Measurements from ENCODE around the gene FAF2. TPM values are rescaled to one million over a fixed set of nuclear protein-coding genes. Genes with fewer than 3 reads are reported as not detected.

The FAF2 gene
- polyA plus RNA-seq, 4 donors: 6.8 to 48.9 (median 15.4) TPM

DNA sequence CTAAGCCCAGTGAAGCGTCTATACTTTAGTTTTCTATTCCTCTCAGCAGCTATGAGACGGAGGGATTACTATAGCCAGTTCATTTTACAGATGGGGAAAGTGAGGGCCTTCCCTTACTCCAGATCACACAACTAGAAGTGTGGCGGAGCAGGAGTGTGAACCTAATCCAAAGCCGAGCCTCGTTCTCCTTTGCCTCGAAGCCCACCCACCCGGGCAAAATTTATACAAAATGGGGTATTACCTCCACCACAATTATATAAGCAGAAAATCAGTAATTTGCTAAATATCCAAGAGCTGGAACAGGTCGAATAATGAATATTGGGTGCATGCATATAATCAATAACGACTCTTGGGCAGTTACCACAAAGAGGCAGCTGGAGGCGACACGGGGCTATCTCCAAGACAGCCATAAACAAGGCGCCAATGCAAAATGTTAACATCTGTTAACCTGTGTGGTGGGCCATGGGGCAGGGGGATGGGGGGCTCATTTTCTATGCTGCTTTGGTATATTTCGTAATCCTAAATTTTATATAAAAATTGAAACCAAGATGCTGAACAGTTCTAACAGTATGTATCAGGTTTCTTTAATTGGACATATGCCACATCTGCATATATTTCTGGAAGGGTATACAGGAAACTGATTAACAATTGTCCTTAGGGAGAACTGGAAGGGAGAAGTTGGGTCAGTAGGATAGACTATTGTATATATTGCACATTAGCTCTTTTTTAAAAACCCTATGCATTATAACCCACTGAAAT, 90.2 kb downstream of the FAF2 start:
- Histone ChIP-seq H3K9me3 (ENCODE audit: control insufficient read depth in 2 of 2, insufficient read depth in 1 of 2, low read depth in 1 of 2, low read length in 1 of 2) (no peaks in the 10 kb centered on the region), H3K36me3 (ENCODE audit: control insufficient read depth in 3 of 3, insufficient read depth in 2 of 3, low read depth in 1 of 3, low read length in 3 of 3) (peaks cover 0 to 24% (median 0%) of the 10 kb centered on the region in 3 donors), H3K27ac (ENCODE audit: low read depth in 1 of 3, low read length in 2 of 3) (peak overlapping the region; percentile 16 to 95 (median 89)), H3K27me3 (ENCODE audit: control insufficient read depth in 3 of 3, insufficient read depth in 3 of 3, low read length in 3 of 3) (no peaks in the 10 kb centered on the region), H3K4me3 (ENCODE audit: low read depth in 1 of 3, low read length in 3 of 3) (peak overlapping the region in 1 of 3 donors; percentile 34), H3K4me1 (ENCODE audit: control insufficient read depth in 3 of 3, insufficient read depth in 2 of 3, low read depth in 1 of 3, low read length in 2 of 3) (peaks cover 8 to 43% (median 14%) of the 10 kb centered on the region in 3 donors)
- 19 to 25% (median 22%) methylated on average over 13 of the region's 13 CpGs for WGBS, 3 donors
- DNase-seq (no peak), FAIRE-seq (no peak)

DNA sequence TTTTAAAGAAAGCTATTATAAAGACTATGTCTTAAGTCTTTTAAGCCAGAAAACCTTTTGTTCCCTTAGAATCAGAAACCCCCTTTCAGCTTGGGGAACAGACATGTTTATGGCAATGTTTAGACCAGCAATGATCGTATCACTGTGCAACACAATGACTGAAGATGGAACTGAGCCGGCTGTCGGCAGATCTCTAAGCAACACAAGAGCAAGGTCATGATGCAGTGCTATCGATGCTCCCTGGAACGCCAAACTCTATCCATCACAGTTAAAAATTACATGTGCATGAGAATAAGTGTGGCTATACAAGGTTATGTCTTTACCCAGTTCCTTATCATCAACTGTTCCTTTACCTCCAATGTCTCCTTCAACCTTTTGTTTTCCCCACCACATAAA, 90.8 kb downstream of the FAF2 start:
- Histone ChIP-seq H3K4me1 (ENCODE audit: control insufficient read depth in 3 of 3, insufficient read depth in 2 of 3, low read depth in 1 of 3, low read length in 2 of 3) (peaks cover 8 to 37% (median 12%) of the 10 kb centered on the region in 3 donors), H3K27me3 (ENCODE audit: control insufficient read depth in 3 of 3, insufficient read depth in 3 of 3, low read length in 3 of 3) (no peaks in the 10 kb centered on the region), H3K9me3 (ENCODE audit: control insufficient read depth in 2 of 2, insufficient read depth in 1 of 2, low read depth in 1 of 2, low read length in 1 of 2) (no peaks in the 10 kb centered on the region), H3K36me3 (ENCODE audit: control insufficient read depth in 3 of 3, insufficient read depth in 2 of 3, low read depth in 1 of 3, low read length in 3 of 3) (peaks cover 0 to 20% (median 0%) of the 10 kb centered on the region in 3 donors), H3K27ac (ENCODE audit: low read depth in 1 of 3, low read length in 2 of 3) (no peak overlapping the region), H3K4me3 (ENCODE audit: low read depth in 1 of 3, low read length in 3 of 3) (no peak overlapping the region)
- FAIRE-seq (no peak), DNase-seq (no peak)
- WGBS, 3 donors: 55 to 63% (median 59%) methylated on average over 5 of the region's 5 CpGs

DNA sequence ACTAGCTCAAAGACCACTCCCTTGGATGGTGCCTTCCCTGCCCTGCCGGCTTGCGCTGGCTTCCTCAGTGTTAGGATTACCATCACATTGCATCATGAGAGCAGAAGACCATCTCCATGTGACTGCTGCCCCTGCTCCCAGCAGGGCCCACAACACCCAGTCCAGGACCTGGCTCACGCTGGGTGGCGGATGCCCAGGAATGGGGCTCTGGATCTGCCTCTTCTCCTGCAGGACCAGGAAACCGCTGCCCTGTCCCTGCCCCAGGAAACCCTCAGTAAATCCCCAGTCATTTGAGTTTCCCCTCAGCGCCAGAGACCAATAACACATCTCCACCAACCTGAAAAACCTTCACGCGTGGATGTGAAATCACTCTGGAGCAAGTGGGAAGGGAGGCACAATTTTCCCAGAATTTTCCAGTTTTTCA, 92.3 kb downstream of the FAF2 start:
- no peak for FAIRE-seq
- WGBS, 3 donors: 90 to 96% (median 93%) methylated on average over 8 of the region's 8 CpGs
- Histone ChIP-seq H3K27ac (ENCODE audit: low read depth in 1 of 3, low read length in 2 of 3) (no peak overlapping the region), H3K4me3 (ENCODE audit: low read depth in 1 of 3, low read length in 3 of 3) (no peak overlapping the region), H3K27me3 (ENCODE audit: control insufficient read depth in 3 of 3, insufficient read depth in 3 of 3, low read length in 3 of 3) (no peaks in the 10 kb centered on the region), H3K4me1 (ENCODE audit: control insufficient read depth in 3 of 3, insufficient read depth in 2 of 3, low read depth in 1 of 3, low read length in 2 of 3) (peaks cover 3 to 29% (median 5%) of the 10 kb centered on the region in 3 donors), H3K9me3 (ENCODE audit: control insufficient read depth in 2 of 2, insufficient read depth in 1 of 2, low read depth in 1 of 2, low read length in 1 of 2) (no peaks in the 10 kb centered on the region), H3K36me3 (ENCODE audit: control insufficient read depth in 3 of 3, insufficient read depth in 2 of 3, low read depth in 1 of 3, low read length in 3 of 3) (peaks cover 0 to 5% (median 0%) of the 10 kb centered on the region in 3 donors)
- DNase-seq: no peak

DNA sequence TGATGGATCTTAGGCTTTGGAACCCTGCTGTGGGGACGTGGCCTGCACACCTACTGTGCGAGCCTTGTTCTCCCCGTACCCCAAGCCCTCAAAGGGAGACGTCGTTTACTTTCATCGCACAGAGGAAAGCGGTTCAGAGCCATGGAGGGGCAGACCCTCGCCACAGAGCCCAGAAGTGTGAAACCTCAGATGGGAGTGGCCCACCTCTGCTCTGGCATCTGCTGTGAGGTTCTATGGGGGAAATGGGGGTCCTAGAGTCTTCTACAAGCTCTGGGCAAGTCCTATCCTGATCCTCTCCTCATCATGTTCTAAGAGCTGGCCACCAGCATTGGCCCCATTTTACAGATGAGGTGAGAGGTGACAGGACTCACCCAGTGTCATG, 92.8 kb downstream of the FAF2 start:
- no peak for FAIRE-seq
- Histone ChIP-seq H3K9me3 (ENCODE audit: control insufficient read depth in 2 of 2, insufficient read depth in 1 of 2, low read depth in 1 of 2, low read length in 1 of 2) (no peaks in the 10 kb centered on the region), H3K4me1 (ENCODE audit: control insufficient read depth in 3 of 3, insufficient read depth in 2 of 3, low read depth in 1 of 3, low read length in 2 of 3) (peaks cover 3 to 32% (median 5%) of the 10 kb centered on the region in 3 donors), H3K36me3 (ENCODE audit: control insufficient read depth in 3 of 3, insufficient read depth in 2 of 3, low read depth in 1 of 3, low read length in 3 of 3) (peaks cover 0 to 3% (median 0%) of the 10 kb centered on the region in 3 donors), H3K4me3 (ENCODE audit: low read depth in 1 of 3, low read length in 3 of 3) (no peak overlapping the region), H3K27me3 (ENCODE audit: control insufficient read depth in 3 of 3, insufficient read depth in 3 of 3, low read length in 3 of 3) (no peaks in the 10 kb centered on the region), H3K27ac (ENCODE audit: low read depth in 1 of 3, low read length in 2 of 3) (peak overlapping the region; percentile 81 to 99 (median 91))
- 73 to 84% (median 78%) methylated on average over 8 of the region's 8 CpGs for WGBS, 3 donors
- no peak for DNase-seq

DNA sequence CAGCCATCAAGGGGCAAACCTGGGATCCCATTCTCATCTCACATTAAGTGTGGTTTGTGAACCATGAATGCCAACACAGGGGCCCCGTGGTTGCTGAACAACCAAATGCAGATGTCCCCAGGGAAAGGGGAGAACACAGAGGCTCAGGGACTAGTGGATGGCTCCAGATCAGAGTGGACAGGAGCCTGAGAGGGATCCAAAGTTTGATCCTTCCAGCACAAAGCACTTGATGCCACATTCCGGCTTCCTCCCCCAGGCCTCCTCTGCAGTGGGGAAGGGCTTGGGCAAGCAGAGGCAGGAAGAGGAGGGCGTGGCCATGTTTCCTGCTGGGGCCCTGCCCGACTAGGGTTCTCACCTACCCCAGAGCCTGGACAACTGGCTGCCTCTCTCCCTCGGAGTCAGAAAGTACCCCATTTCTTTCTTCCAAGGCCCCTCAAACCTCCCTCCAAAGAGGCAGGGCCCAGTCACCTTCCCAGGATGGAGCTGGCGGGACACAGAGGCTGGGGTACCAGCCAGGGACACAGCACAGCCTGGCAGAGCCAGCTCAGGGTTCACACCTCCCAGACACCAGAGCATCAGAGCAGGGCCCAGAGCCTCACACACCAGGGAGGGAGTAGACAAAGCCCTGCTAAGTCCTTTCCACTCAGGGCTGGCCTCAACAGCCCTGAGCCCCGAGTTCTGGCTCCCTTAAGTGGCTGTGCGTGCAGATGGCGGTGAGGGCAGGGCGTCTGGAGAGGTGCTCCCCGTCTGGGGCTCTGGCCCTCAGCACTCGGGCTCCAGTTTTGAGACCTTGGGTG, 93.4 kb downstream of the FAF2 start:
- Histone ChIP-seq H3K4me3 (ENCODE audit: low read depth in 1 of 3, low read length in 3 of 3) (peak overlapping the region in 1 of 3 donors; percentile 90), H3K27me3 (ENCODE audit: control insufficient read depth in 3 of 3, insufficient read depth in 3 of 3, low read length in 3 of 3) (no peaks in the 10 kb centered on the region), H3K27ac (ENCODE audit: low read depth in 1 of 3, low read length in 2 of 3) (peak overlapping the region; percentile 81 to 99 (median 91)), H3K36me3 (ENCODE audit: control insufficient read depth in 3 of 3, insufficient read depth in 2 of 3, low read depth in 1 of 3, low read length in 3 of 3) (peaks cover 0 to 3% (median 0%) of the 10 kb centered on the region in 3 donors), H3K9me3 (ENCODE audit: control insufficient read depth in 2 of 2, insufficient read depth in 1 of 2, low read depth in 1 of 2, low read length in 1 of 2) (no peaks in the 10 kb centered on the region), H3K4me1 (ENCODE audit: control insufficient read depth in 3 of 3, insufficient read depth in 2 of 3, low read depth in 1 of 3, low read length in 2 of 3) (peaks cover 3 to 38% (median 5%) of the 10 kb centered on the region in 3 donors)
- 37 to 52% (median 40%) methylated on average over 10 to 12 of the region's 12 CpGs for WGBS, 3 donors
- FAIRE-seq: no peak
- DNase-seq: peak; percentile 75 to 89

DNA sequence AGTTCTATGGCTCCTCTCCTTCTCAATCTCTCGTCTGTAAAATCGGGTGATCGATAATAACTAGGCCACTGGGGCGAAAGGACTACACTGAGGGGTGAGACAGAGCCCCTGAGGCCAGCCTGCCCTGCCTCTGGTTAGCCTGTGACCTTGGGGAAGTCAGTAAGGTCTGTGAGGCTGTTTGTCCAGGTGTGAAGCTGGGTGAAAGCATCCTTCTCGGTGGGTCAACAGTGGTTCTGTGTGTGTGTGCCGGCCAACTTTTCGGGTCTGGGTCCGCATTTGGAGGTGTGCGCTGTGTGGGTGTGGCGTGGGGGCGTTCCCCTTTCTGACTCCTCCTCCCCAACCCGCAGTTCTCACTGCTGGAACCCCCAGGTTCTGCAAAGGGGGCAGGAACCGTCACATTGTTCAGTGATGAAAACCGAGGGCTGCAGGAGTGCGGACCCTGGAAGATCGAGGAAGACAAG, 94.0 kb downstream of the FAF2 start:
- Histone ChIP-seq H3K4me1 (ENCODE audit: control insufficient read depth in 3 of 3, insufficient read depth in 2 of 3, low read depth in 1 of 3, low read length in 2 of 3) (peaks cover 3 to 45% (median 7%) of the 10 kb centered on the region in 3 donors), H3K4me3 (ENCODE audit: low read depth in 1 of 3, low read length in 3 of 3) (peak overlapping the region; percentile 58 to 90 (median 63)), H3K9me3 (ENCODE audit: control insufficient read depth in 2 of 2, insufficient read depth in 1 of 2, low read depth in 1 of 2, low read length in 1 of 2) (no peaks in the 10 kb centered on the region), H3K27me3 (ENCODE audit: control insufficient read depth in 3 of 3, insufficient read depth in 3 of 3, low read length in 3 of 3) (no peaks in the 10 kb centered on the region), H3K36me3 (ENCODE audit: control insufficient read depth in 3 of 3, insufficient read depth in 2 of 3, low read depth in 1 of 3, low read length in 3 of 3) (peaks cover 0 to 3% (median 0%) of the 10 kb centered on the region in 3 donors), H3K27ac (ENCODE audit: low read depth in 1 of 3, low read length in 2 of 3) (peak overlapping the region; percentile 81 to 99 (median 91))
- FAIRE-seq (no peak), DNase-seq (peak in 1 of 2 donors; percentile 58)
- WGBS, 3 donors: 12 to 39% (median 19%) methylated on average over 16 of the region's 16 CpGs

DNA sequence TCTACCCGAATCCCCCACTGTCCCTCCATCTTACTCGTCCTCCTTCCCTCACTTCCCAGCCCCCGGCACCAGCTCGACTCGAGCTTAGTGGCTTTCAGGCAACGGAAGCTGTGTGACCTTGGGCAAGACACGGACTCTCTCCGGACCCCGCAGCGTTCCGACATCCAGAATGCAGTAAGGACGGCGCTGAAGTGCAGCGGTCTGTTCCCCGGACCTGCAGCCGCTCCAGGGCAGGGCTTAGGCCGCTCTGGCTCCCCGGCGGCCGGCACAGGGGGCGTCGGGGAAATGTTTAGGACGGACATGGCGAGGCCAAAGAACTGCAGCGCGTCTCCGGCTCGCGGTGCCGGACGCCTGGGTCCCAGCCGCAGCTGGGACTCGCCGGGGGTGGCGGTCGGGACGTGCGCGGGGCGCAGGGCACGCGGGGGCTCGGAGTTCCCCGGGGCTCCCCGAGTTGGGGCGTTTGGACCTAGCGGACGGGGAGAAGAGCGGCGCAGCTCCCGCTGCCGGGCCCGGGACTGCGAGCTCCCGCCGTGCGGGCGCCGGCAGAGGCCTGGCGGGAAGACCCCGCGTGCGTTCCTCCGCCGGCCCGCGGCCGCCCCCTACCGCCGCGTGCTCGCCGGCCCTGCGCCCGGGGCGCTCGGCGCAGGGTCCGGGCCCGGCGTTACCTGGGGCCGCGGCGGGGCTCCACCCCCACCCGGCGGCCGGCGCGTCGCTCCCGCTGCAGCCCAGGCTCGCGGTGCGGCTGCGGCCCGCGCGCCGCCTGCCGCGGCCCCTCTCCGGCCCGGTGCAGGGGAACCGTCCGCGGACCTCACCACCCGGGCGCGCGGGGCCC, 94.6 kb downstream of the FAF2 start:
- Histone ChIP-seq H3K4me1 (ENCODE audit: control insufficient read depth in 3 of 3, insufficient read depth in 2 of 3, low read depth in 1 of 3, low read length in 2 of 3) (peaks cover 3 to 50% (median 7%) of the 10 kb centered on the region in 3 donors), H3K27me3 (ENCODE audit: control insufficient read depth in 3 of 3, insufficient read depth in 3 of 3, low read length in 3 of 3) (no peaks in the 10 kb centered on the region), H3K36me3 (ENCODE audit: control insufficient read depth in 3 of 3, insufficient read depth in 2 of 3, low read depth in 1 of 3, low read length in 3 of 3) (peaks cover 0 to 3% (median 0%) of the 10 kb centered on the region in 3 donors), H3K4me3 (ENCODE audit: low read depth in 1 of 3, low read length in 3 of 3) (peak overlapping the region; percentile 58 to 90 (median 76)), H3K27ac (ENCODE audit: low read depth in 1 of 3, low read length in 2 of 3) (peak overlapping the region; percentile 81 to 99 (median 98)), H3K9me3 (ENCODE audit: control insufficient read depth in 2 of 2, insufficient read depth in 1 of 2, low read depth in 1 of 2, low read length in 1 of 2) (no peaks in the 10 kb centered on the region)
- WGBS, 3 donors: 0 to 1% (median 1%) methylated on average over 60 to 110 of the region's 110 CpGs
- FAIRE-seq (no peak), DNase-seq (peak; percentile 46 to 70)

Data from small intestine (tissue), 7 donors.